H1 (cell line): Measurements from ENCODE around the gene CCDC89. TPM values are rescaled to one million over a fixed set of nuclear protein-coding genes. Genes with fewer than 3 reads are reported as not detected.
A peak's percentile ranks its signal among the peaks of the same experiment; 100 is the strongest.

Experiments used
- ASH2L ChIP-seq: fragments of 200-600, 300-600 bp; sonication (generic); IDR thresholded peaks from one replicate; pipeline ENCODE4 v1.7.1; 2017; ENCODE audit warnings: low read length
- BCL11A ChIP-seq, 2 experiments: IDR thresholded peaks; one replicate each; pipeline ENCODE4 v1.6.1; 2011; ENCODE audit warnings: low read depth in 2 of 2, low read length in 2 of 2, mild to moderate bottlenecking in 2 of 2
- BRCA1 ChIP-seq: IDR thresholded peaks from 2 replicates; pipeline ENCODE4 v1.6.1; 2012; ENCODE audit warnings: low read depth, low read length, improper control_type of control experiment
- CBX5 ChIP-seq: fragments of 300-800, 300-1000 bp; sonication (generic); IDR thresholded peaks from 2 replicates; pipeline ENCODE4 v1.7.1; 2016; ENCODE audit warnings: antibody characterized with exemption, low read length, low read depth
- EGR1 ChIP-seq: IDR thresholded peaks from 2 replicates; pipeline ENCODE4 v1.6.1; 2011; ENCODE audit warnings: low read depth, low read length, borderline replicate concordance
- EZH2 ChIP-seq: fragments of 200-600 bp; sonication (generic); IDR thresholded peaks from 2 replicates; pipeline ENCODE4 v1.7.1; 2012; ENCODE audit warnings: low read depth, mild to moderate bottlenecking, moderate library complexity, low read length, inconsistent platforms; ENCODE audit not compliant: severe bottlenecking
- GABPA ChIP-seq: IDR thresholded peaks from 2 replicates; pipeline ENCODE4 v1.6.1; 2011; ENCODE audit warnings: mild to moderate bottlenecking, low read length, moderate library complexity, borderline replicate concordance; ENCODE audit not compliant: insufficient read depth
- GTF2F1 ChIP-seq: IDR thresholded peaks from 2 replicates; pipeline ENCODE4 v1.6.1; 2012; ENCODE audit warnings: low read depth, low read length, improper control_type of control experiment, borderline replicate concordance
- KDM1A ChIP-seq: fragments of 200-600, 300-600 bp; sonication (generic); IDR thresholded peaks from 2 replicates; pipeline ENCODE4 v1.7.1; 2016; ENCODE audit warnings: mild to moderate bottlenecking, low read length, borderline replicate concordance
- MAFK ChIP-seq: IDR thresholded peaks from 2 replicates; pipeline ENCODE4 v1.6.1; 2012; ENCODE audit warnings: low read depth, mild to moderate bottlenecking, improper control_type of control experiment, low read length
- NANOG ChIP-seq: IDR thresholded peaks from 2 replicates; pipeline ENCODE4 v1.6.1; 2011; ENCODE audit warnings: low read length, low read depth, mild to moderate bottlenecking, inconsistent platforms; ENCODE audit not compliant: insufficient read depth, poor library complexity, severe bottlenecking
- PHF8 ChIP-seq: fragments of 200-600 bp; sonication (generic); conservative IDR thresholded peaks from 2 replicates; pipeline ENCODE4 v1.7.1; 2012; ENCODE audit warnings: low read depth, mild to moderate bottlenecking, inconsistent platforms, low read length, moderate library complexity
- RBBP5 ChIP-seq: IDR thresholded peaks from 2 replicates; pipeline ENCODE4 v1.7.1; 2012; ENCODE audit warnings: low read depth, mild to moderate bottlenecking, inconsistent platforms, low read length, moderate library complexity, borderline replicate concordance
- RNF2 ChIP-seq: fragments of 200-900, 300-1000 bp; sonication (generic); IDR thresholded peaks from 2 replicates; pipeline ENCODE4 v1.7.1; 2016; ENCODE audit warnings: borderline replicate concordance, low read depth, mild to moderate bottlenecking, antibody characterized with exemption, low read length; ENCODE audit not compliant: poor library complexity, severe bottlenecking; ENCODE audit errors: missing control alignments
- SAP30 ChIP-seq: fragments of 300-600 bp; sonication (generic); IDR thresholded peaks from 2 replicates; pipeline ENCODE4 v1.7.1; 2012; ENCODE audit warnings: low read length, moderate library complexity, mild to moderate bottlenecking, inconsistent platforms; ENCODE audit not compliant: insufficient read depth, insufficient replicate concordance
- SP2 ChIP-seq: IDR thresholded peaks from 2 replicates; pipeline ENCODE4 v1.6.1; 2012; ENCODE audit warnings: mild to moderate bottlenecking, low read length, inconsistent platforms
- SP4 ChIP-seq: IDR thresholded peaks from 2 replicates; pipeline ENCODE4 v1.6.1; 2012; ENCODE audit warnings: low read length, inconsistent platforms
- SUZ12 ChIP-seq: fragments of 200-600 bp; sonication (generic); IDR thresholded peaks from 2 replicates; pipeline ENCODE4 v1.6.1; 2012; ENCODE audit warnings: mild to moderate bottlenecking, inconsistent platforms, low read length, moderate library complexity, mixed read lengths
- TBP ChIP-seq: IDR thresholded peaks from 2 replicates; pipeline ENCODE4 v1.6.1; 2011; ENCODE audit warnings: low read depth, low read length, improper control_type of control experiment
- TCF12 ChIP-seq: IDR thresholded peaks from 2 replicates; pipeline ENCODE4 v1.6.1; 2011; ENCODE audit warnings: low read depth, mild to moderate bottlenecking, low read length
- TEAD4 ChIP-seq: IDR thresholded peaks from 2 replicates; pipeline ENCODE4 v1.6.1; 2012; ENCODE audit warnings: low read depth, low read length, inconsistent platforms, mixed read lengths
- ZNF274 ChIP-seq: IDR thresholded peaks from 2 replicates; pipeline ENCODE4 v1.7.0; 2012; ENCODE audit warnings: low read length, borderline replicate concordance; ENCODE audit errors: extremely low read depth
- polyA plus RNA-seq, 7 experiments: library from polyadenylated mRNA; depleted of rRNA in 3 of 7; stranded (reverse) in 5 of 7; unstranded in 2 of 7; fragments of >200 nt in 5 of 7; fragments of 200-250 nt in 2 of 7; gene quantifications; 1 replicate in 5 of 7; 2 replicates in 1 of 7; 4 replicates in 1 of 7; pipeline versions ENCODE4 v1.2.1 to v1.2.3, GENCODE V29; 2011 to 2013; ENCODE audit warnings: missing spikeins in 2 of 7, mixed read lengths in 2 of 7
- total RNA-seq: library from RNA; stranded (reverse); fragmentation: NEBNext Ultra II Directional; extraction: Animal tissue kit (Norgen Biotek cat#: 25700); gene quantifications from 2 replicates; pipeline ENCODE4 v1.2.1, GENCODE V29; 2021
- TF ChIP-seq, protein P1 (sequence below): IDR thresholded peaks from 2 replicates; pipeline ENCODE4 v1.6.1; 2012; ENCODE audit warnings: inconsistent platforms
- TF ChIP-seq, protein P2 (sequence below): IDR thresholded peaks from 2 replicates; pipeline ENCODE4 v1.6.1; 2012; ENCODE audit warnings: inconsistent platforms

CCDC89 gene
- total and polyA plus RNA-seq, 2 of the 8 experiments (the other 6 are each of a cell fraction or from before 2014, with no cell fraction given): not detected

DNA sequence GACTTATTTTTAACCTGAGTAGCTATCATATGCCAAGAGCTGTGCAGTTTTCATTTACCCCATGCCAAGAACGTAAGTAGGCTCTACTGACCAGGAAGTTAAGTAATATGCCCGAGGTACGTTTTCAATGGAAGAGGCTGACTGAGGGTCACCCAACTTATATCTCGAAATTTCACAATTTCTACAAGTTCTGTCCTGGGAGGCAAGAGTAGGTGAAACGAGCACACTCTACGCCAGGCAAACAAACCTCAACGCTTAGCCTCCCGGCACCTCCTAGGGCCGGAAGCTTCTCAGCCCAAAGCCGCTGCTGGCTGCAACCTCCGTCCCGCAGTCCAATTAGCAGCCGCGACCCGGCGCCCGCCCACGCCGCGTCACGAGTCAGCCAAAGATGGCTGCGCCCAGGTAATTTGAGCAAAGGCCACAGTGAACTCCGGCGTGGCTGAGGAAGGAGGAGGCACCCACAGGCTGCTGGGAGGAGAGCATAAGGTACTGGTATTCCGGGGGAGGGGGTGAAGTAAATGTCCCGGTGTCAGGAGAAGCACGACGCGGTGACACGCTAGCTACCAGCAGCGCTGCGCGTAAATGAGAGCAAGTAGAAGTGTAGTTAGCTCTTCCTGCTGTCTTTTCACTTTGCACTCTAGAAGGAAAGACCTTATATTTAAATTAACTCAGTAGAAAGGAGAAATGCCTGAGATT, 38.2 kb downstream of the CCDC89 start, which contains the start of gene TMEM126A (continued):
- TF ChIP-seq RNF2 (no peak), NANOG (no peak), TEAD4 (peak; percentile 30; the same call in 1 of the 2 replicates), EGR1 (peak; percentile 94), ZNF274 (no peak), CBX5 (no peak), RBBP5 (peak; percentile 75; the same call in 1 of the 2 replicates), TCF12 (no peak), BRCA1 (no peak), SUZ12 (no peak), EZH2 (no peak), SP4 (no peak), GTF2F1 (no peak), GABPA (no peak), SAP30 (no peak), BCL11A (IDR thresholded peaks at IDR 0.05; ENCODE audit: low read depth in 2 of 2, low read length in 2 of 2) (no peak), TBP (peak; percentile 89), ASH2L (peak; percentile 66), SP2 (no peak), MAFK (no peak), KDM1A (no peak), PHF8 (peak; percentile 77)
- TF ChIP-seq, protein P1, sequence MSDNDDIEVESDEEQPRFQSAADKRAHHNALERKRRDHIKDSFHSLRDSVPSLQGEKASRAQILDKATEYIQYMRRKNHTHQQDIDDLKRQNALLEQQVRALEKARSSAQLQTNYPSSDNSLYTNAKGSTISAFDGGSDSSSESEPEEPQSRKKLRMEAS: peak; percentile 36; the same call in 1 of the 2 replicates
- TF ChIP-seq, protein P2, sequence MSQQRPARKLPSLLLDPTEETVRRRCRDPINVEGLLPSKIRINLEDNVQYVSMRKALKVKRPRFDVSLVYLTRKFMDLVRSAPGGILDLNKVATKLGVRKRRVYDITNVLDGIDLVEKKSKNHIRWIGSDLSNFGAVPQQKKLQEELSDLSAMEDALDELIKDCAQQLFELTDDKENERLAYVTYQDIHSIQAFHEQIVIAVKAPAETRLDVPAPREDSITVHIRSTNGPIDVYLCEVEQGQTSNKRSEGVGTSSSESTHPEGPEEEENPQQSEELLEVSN: no peak
